ENCODE data around the gene RABGEF1. TPM values are rescaled to one million over a fixed set of nuclear protein-coding genes. Genes with fewer than 3 reads are reported as not detected.
A peak's percentile ranks its signal among the peaks of the same experiment; 100 is the strongest.
"Not testable (repeated sequence)": the region's sequence is repeated elsewhere in the genome, so short reads cannot be mapped to it uniquely, and the experiment has no call there.

Gene RABGEF1
- total RNA-seq = 21.8 to 24.6 TPM (median 22.6 TPM) in 3 replicates

DNA sequence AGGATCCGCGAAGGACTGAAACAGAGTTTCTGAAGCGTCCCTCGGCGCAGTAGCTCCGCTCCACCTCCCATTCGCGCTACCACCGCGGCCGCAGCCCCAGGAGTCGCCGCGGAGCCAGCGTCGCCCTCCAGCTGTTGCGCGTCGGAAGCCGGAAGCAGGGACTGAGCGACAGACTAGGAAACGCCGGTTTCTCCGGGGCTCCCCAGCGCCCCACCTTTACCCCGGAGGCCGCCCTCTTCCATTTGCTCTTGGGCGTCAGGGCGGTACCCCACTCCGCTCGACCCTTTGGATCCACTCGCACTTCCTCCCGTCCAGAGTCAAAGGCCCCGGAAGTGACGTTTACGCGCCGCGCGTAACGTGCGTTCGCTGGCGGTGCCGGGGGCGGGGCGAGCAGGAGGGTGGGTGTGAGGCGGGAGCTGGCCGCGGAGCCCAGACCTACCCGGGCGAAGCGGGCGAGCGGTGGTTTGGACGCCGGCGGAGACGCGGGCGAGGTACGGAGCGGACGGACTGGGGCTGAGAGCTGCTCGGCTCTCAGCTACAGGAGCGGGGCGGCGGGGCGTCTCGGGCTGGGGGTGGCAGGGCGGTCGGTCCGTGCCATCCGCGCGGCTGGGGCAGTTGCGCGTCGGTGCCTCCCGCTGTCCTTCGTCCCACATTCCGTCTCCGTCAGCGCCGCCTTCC, at the start of gene RABGEF1:
TSS of gene RABGEF1 (plus strand) at position 432 of the 678 bp plus-strand sequence. CDS start 31,167 bp downstream, outside the sequence.
- no peak for TF ChIP-seq CTCF (IDR thresholded peaks at IDR 0.05; ENCODE audit: unreplicated experiment)
- peaks cover 16% of the 10 kb centered on the region for H3K36me3 Mint-ChIP-seq
- H3K9me3 Mint-ChIP-seq = peaks cover 11% of the 10 kb centered on the region
- DNase-seq (ENCODE audit: low spot score in 2 of 2, unreplicated experiment in 2 of 2) = peak; percentile 94 to 97
- peak within 1 kb of the TSS; percentile 93 for H3K4me3 Mint-ChIP-seq
- peak within 1 kb of the TSS; percentile 97 for H3K27ac Mint-ChIP-seq
- peaks cover 15% of the 10 kb centered on the region for H3K4me1 Mint-ChIP-seq
- H3K27me3 Mint-ChIP-seq (ENCODE audit: low read depth) = no peaks in the 10 kb centered on the region

GRCh38 chr7:66693331-66693730, 47.2 kb upstream of the RABGEF1 start:
- TF ChIP-seq CTCF (IDR thresholded peaks at IDR 0.05; ENCODE audit: unreplicated experiment) = no peak
- no peaks in the 10 kb centered on the region for H3K27me3 Mint-ChIP-seq (ENCODE audit: low read depth)
- H3K9me3 Mint-ChIP-seq = peaks cover 2% of the 10 kb centered on the region
- DNase-seq (ENCODE audit: low spot score in 2 of 2, unreplicated experiment in 2 of 2) = no peak
- no peak overlapping the region for H3K4me3 Mint-ChIP-seq
- H3K4me1 Mint-ChIP-seq = no peaks in the 10 kb centered on the region
- H3K27ac Mint-ChIP-seq = no peak overlapping the region
- peaks cover 10% of the 10 kb centered on the region for H3K36me3 Mint-ChIP-seq

- peaks cover 7% of the 10 kb centered on the region for H3K36me3 Mint-ChIP-seq
Observed at GRCh38 chr7:66694286-66694685, 46.2 kb upstream of the RABGEF1 start.

DNA sequence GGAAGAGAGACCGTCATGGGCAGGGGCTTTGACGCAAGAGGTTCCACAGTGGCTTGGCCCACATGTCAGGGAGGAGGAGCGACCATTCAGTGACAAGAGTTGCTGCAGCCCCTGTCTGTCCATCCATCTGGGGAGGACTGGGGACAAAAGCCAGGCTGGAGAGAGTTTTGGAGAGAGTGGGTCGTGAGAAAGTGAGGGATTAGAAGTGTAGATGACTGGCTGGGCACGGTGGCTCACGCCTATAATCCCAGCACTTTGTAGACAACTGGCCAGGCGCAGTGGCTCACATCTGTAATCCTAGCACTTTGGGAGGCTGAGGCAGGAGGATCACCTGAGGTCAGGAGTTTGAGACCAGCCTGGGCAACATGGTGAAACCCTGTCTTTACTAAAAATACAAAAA, 45.1 kb upstream of the RABGEF1 start:
- not testable (repeated sequence) for H3K4me3 Mint-ChIP-seq; H3K27ac Mint-ChIP-seq; H3K27me3 Mint-ChIP-seq (ENCODE audit: low read depth); DNase-seq (ENCODE audit: low spot score in 2 of 2, unreplicated experiment in 2 of 2); H3K36me3 Mint-ChIP-seq; H3K4me1 Mint-ChIP-seq; H3K9me3 Mint-ChIP-seq

More at GRCh38 chr7:66694286-66694685, 46.2 kb upstream of the RABGEF1 start:
- DNase-seq (ENCODE audit: low spot score in 2 of 2, unreplicated experiment in 2 of 2) = no peak
- Mint-ChIP-seq H3K9me3 (no peaks in the 10 kb centered on the region), H3K4me1 (no peaks in the 10 kb centered on the region), H3K27me3 (ENCODE audit: low read depth) (no peaks in the 10 kb centered on the region), H3K27ac (peak overlapping the region; percentile 32), H3K4me3 (no peak overlapping the region)
- no peak for TF ChIP-seq CTCF (IDR thresholded peaks at IDR 0.05; ENCODE audit: unreplicated experiment)

- H3K27me3 Mint-ChIP-seq (ENCODE audit: low read depth); H3K27ac Mint-ChIP-seq; H3K4me3 Mint-ChIP-seq; DNase-seq (ENCODE audit: low spot score in 2 of 2, unreplicated experiment in 2 of 2); H3K4me1 Mint-ChIP-seq; H3K9me3 Mint-ChIP-seq: not testable (repeated sequence)
- H3K36me3 Mint-ChIP-seq = peaks cover 10% of the 10 kb centered on the region
Observed at GRCh38 chr7:66696134-66696533, 44.4 kb upstream of the RABGEF1 start.

GRCh38 chr7:66696774-66697191, 43.8 kb upstream of the RABGEF1 start:
- H3K36me3 Mint-ChIP-seq = peaks cover 12% of the 10 kb centered on the region
- no peaks in the 10 kb centered on the region for H3K4me1 Mint-ChIP-seq
- no peak for DNase-seq (ENCODE audit: low spot score in 2 of 2, unreplicated experiment in 2 of 2)
- H3K9me3 Mint-ChIP-seq = no peaks in the 10 kb centered on the region
- no peak overlapping the region for H3K27ac Mint-ChIP-seq
- H3K27me3 Mint-ChIP-seq (ENCODE audit: low read depth) = no peaks in the 10 kb centered on the region
- H3K4me3 Mint-ChIP-seq = no peak overlapping the region
- no peak for TF ChIP-seq CTCF (IDR thresholded peaks at IDR 0.05; ENCODE audit: unreplicated experiment)
